ENCODE data around the gene LRRC56.

Gene LRRC56

GRCh38 chr11:554428-555226, 17.3 kb downstream of the LRRC56 start:
- peaks cover 55% of the 10 kb centered on the region for H3K27me3 ChIP-seq (ENCODE audit: control insufficient read depth, insufficient read depth, low read length, poor library complexity, severe bottlenecking)
- H3K27ac ChIP-seq (ENCODE audit: insufficient read depth, low read depth, low read length, poor library complexity, severe bottlenecking), result no peak overlapping the region
- H3K4me3 ChIP-seq (ENCODE audit: insufficient read depth, low read depth, low read length), result peak overlapping the region; percentile 34
- 14% methylated on average over 47 to 49 of the region's 60 CpGs for WGBS, 2 experiments
- H3K36me3 ChIP-seq (ENCODE audit: control insufficient read depth, insufficient read depth, low read length), result no peaks in the 10 kb centered on the region
- peaks cover 10% of the 10 kb centered on the region for H3K4me1 ChIP-seq (ENCODE audit: control insufficient read depth, insufficient read depth, low read length)
- no peaks in the 10 kb centered on the region for H3K9me3 ChIP-seq (ENCODE audit: control insufficient read depth, low read length)

GRCh38 chr11:555227-555779, 18.0 kb downstream of the LRRC56 start:
- no peak overlapping the region for H3K27ac ChIP-seq (ENCODE audit: insufficient read depth, low read depth, low read length, poor library complexity, severe bottlenecking)
- peaks cover 61% of the 10 kb centered on the region for H3K27me3 ChIP-seq (ENCODE audit: control insufficient read depth, insufficient read depth, low read length, poor library complexity, severe bottlenecking)
- H3K36me3 ChIP-seq (ENCODE audit: control insufficient read depth, insufficient read depth, low read length), result no peaks in the 10 kb centered on the region
- WGBS, 2 experiments, result 1% methylated on average over 57 of the region's 57 CpGs
- H3K9me3 ChIP-seq (ENCODE audit: control insufficient read depth, low read length), result no peaks in the 10 kb centered on the region
- H3K4me1 ChIP-seq (ENCODE audit: control insufficient read depth, insufficient read depth, low read length), result peaks cover 15% of the 10 kb centered on the region
- H3K4me3 ChIP-seq (ENCODE audit: insufficient read depth, low read depth, low read length), result peak overlapping the region; percentile 47

GRCh38 chr11:555780-556661, 18.7 kb downstream of the LRRC56 start:
- Histone ChIP-seq H3K4me3 (ENCODE audit: insufficient read depth, low read depth, low read length) (peak overlapping the region; percentile 47), H3K27ac (ENCODE audit: insufficient read depth, low read depth, low read length, poor library complexity, severe bottlenecking) (no peak overlapping the region), H3K4me1 (ENCODE audit: control insufficient read depth, insufficient read depth, low read length) (peaks cover 15% of the 10 kb centered on the region), H3K9me3 (ENCODE audit: control insufficient read depth, low read length) (no peaks in the 10 kb centered on the region), H3K27me3 (ENCODE audit: control insufficient read depth, insufficient read depth, low read length, poor library complexity, severe bottlenecking) (peaks cover 61% of the 10 kb centered on the region), H3K36me3 (ENCODE audit: control insufficient read depth, insufficient read depth, low read length) (no peaks in the 10 kb centered on the region)
- 5% methylated on average over 104 of the region's 104 CpGs for WGBS, 2 experiments

- Histone ChIP-seq H3K4me1 (ENCODE audit: control insufficient read depth, insufficient read depth, low read length) (peaks cover 19% of the 10 kb centered on the region), H3K36me3 (ENCODE audit: control insufficient read depth, insufficient read depth, low read length) (no peaks in the 10 kb centered on the region), H3K4me3 (ENCODE audit: insufficient read depth, low read depth, low read length) (peak overlapping the region; percentile 47), H3K9me3 (ENCODE audit: control insufficient read depth, low read length) (no peaks in the 10 kb centered on the region), H3K27me3 (ENCODE audit: control insufficient read depth, insufficient read depth, low read length, poor library complexity, severe bottlenecking) (peaks cover 69% of the 10 kb centered on the region), H3K27ac (ENCODE audit: insufficient read depth, low read depth, low read length, poor library complexity, severe bottlenecking) (no peak overlapping the region)
- WGBS, 2 experiments, result 76 to 77% methylated on average over 22 of the region's 22 CpGs
Observed at GRCh38 chr11:556662-557256, 19.4 kb downstream of the LRRC56 start.

- WGBS, 2 experiments, result 86 to 87% methylated on average over 24 of the region's 24 CpGs
- H3K27me3 ChIP-seq (ENCODE audit: control insufficient read depth, insufficient read depth, low read length, poor library complexity, severe bottlenecking), result peaks cover 74% of the 10 kb centered on the region
Observed at GRCh38 chr11:557328-558132, 20.2 kb downstream of the LRRC56 start.

GRCh38 chr11:558503-558902, 21.2 kb downstream of the LRRC56 start:
- peaks cover 19% of the 10 kb centered on the region for H3K4me1 ChIP-seq (ENCODE audit: control insufficient read depth, insufficient read depth, low read length)
- 92 to 94% methylated on average over 20 of the region's 20 CpGs for WGBS, 2 experiments
- H3K27ac ChIP-seq (ENCODE audit: insufficient read depth, low read depth, low read length, poor library complexity, severe bottlenecking), result no peak overlapping the region
- no peaks in the 10 kb centered on the region for H3K36me3 ChIP-seq (ENCODE audit: control insufficient read depth, insufficient read depth, low read length)
- peaks cover 74% of the 10 kb centered on the region for H3K27me3 ChIP-seq (ENCODE audit: control insufficient read depth, insufficient read depth, low read length, poor library complexity, severe bottlenecking)
- H3K4me3 ChIP-seq (ENCODE audit: insufficient read depth, low read depth, low read length), result no peak overlapping the region
- no peaks in the 10 kb centered on the region for H3K9me3 ChIP-seq (ENCODE audit: control insufficient read depth, low read length)

More at GRCh38 chr11:557328-558132, 20.2 kb downstream of the LRRC56 start:
- no peaks in the 10 kb centered on the region for H3K36me3 ChIP-seq (ENCODE audit: control insufficient read depth, insufficient read depth, low read length)
- H3K4me3 ChIP-seq (ENCODE audit: insufficient read depth, low read depth, low read length), result no peak overlapping the region
- no peaks in the 10 kb centered on the region for H3K9me3 ChIP-seq (ENCODE audit: control insufficient read depth, low read length)
- H3K4me1 ChIP-seq (ENCODE audit: control insufficient read depth, insufficient read depth, low read length), result peaks cover 19% of the 10 kb centered on the region
- no peak overlapping the region for H3K27ac ChIP-seq (ENCODE audit: insufficient read depth, low read depth, low read length, poor library complexity, severe bottlenecking)

- Histone ChIP-seq H3K4me1 (ENCODE audit: control insufficient read depth, insufficient read depth, low read length) (peaks cover 18% of the 10 kb centered on the region), H3K27me3 (ENCODE audit: control insufficient read depth, insufficient read depth, low read length, poor library complexity, severe bottlenecking) (peaks cover 72% of the 10 kb centered on the region)
- 88 to 89% methylated on average over 15 of the region's 15 CpGs for WGBS, 2 experiments
Observed at GRCh38 chr11:559020-559620, 21.8 kb downstream of the LRRC56 start.

GRCh38 chr11:559712-560304, 22.5 kb downstream of the LRRC56 start:
- H3K27ac ChIP-seq (ENCODE audit: insufficient read depth, low read depth, low read length, poor library complexity, severe bottlenecking), result no peak overlapping the region
- no peaks in the 10 kb centered on the region for H3K36me3 ChIP-seq (ENCODE audit: control insufficient read depth, insufficient read depth, low read length)

More at GRCh38 chr11:559020-559620, 21.8 kb downstream of the LRRC56 start:
- H3K9me3 ChIP-seq (ENCODE audit: control insufficient read depth, low read length), result no peaks in the 10 kb centered on the region
- H3K4me3 ChIP-seq (ENCODE audit: insufficient read depth, low read depth, low read length), result no peak overlapping the region
- no peaks in the 10 kb centered on the region for H3K36me3 ChIP-seq (ENCODE audit: control insufficient read depth, insufficient read depth, low read length)
- no peak overlapping the region for H3K27ac ChIP-seq (ENCODE audit: insufficient read depth, low read depth, low read length, poor library complexity, severe bottlenecking)

More at GRCh38 chr11:559712-560304, 22.5 kb downstream of the LRRC56 start:
- peaks cover 65% of the 10 kb centered on the region for H3K27me3 ChIP-seq (ENCODE audit: control insufficient read depth, insufficient read depth, low read length, poor library complexity, severe bottlenecking)
- 54 to 58% methylated on average over 18 of the region's 18 CpGs for WGBS, 2 experiments
- H3K4me1 ChIP-seq (ENCODE audit: control insufficient read depth, insufficient read depth, low read length), result peaks cover 15% of the 10 kb centered on the region
- H3K9me3 ChIP-seq (ENCODE audit: control insufficient read depth, low read length), result no peaks in the 10 kb centered on the region
- H3K4me3 ChIP-seq (ENCODE audit: insufficient read depth, low read depth, low read length), result peak overlapping the region; percentile 77

Data from ectodermal cell (in vitro differentiated cells).